Lung (tissue), 12 donors: ENCODE results near the gene GAB3. TPM values are rescaled to one million over a fixed set of nuclear protein-coding genes. Genes with fewer than 3 reads are reported as not detected.

Source experiments
- ATAC-seq: fragments of 200-7000 bp; cut with Tn5 transposase; one replicate; pipeline ENCODE4 v1.9.1; 2020; ENCODE audit warnings: moderate number of reproducible peaks; ENCODE audit not compliant: insufficient read depth, low FRiP score
- DNase-seq, 3 donors: peaks; one replicate each; pipeline ENCODE4 v3.0.0-alpha.2; 2013 to 2017
- H3K27ac ChIP-seq, 2 donors: one replicate each; pipeline ENCODE4 v1.5.1; 2013; ENCODE audit warnings: mild to moderate bottlenecking in 2 of 2, moderate library complexity in 2 of 2, control low read depth in 1 of 2, inconsistent platforms in 1 of 2, low read depth in 1 of 2, low read length in 1 of 2
- H3K27me3 ChIP-seq, 3 donors: one replicate each; pipeline ENCODE4 v1.5.1; 2013; ENCODE audit warnings: low read length in 2 of 3; ENCODE audit not compliant: control insufficient read depth in 3 of 3, insufficient read depth in 3 of 3
- H3K36me3 ChIP-seq, 4 donors: one replicate each; pipeline ENCODE4 v1.5.1; 2013; ENCODE audit warnings: low read length in 4 of 4, mild to moderate bottlenecking in 1 of 4, moderate library complexity in 1 of 4; ENCODE audit not compliant: control insufficient read depth in 4 of 4, insufficient read depth in 4 of 4
- H3K4me1 ChIP-seq, 5 donors: one replicate each; pipeline ENCODE4 v1.5.1; 2013; ENCODE audit warnings: low read length in 5 of 5, mild to moderate bottlenecking in 2 of 5, moderate library complexity in 1 of 5; ENCODE audit not compliant: control insufficient read depth in 5 of 5, insufficient read depth in 5 of 5
- H3K4me3 ChIP-seq: one replicate; pipeline ENCODE4 v1.5.1; 2013; ENCODE audit warnings: mild to moderate bottlenecking, control low read depth, moderate library complexity
- H3K9ac ChIP-seq, 2 donors: one replicate each; pipeline ENCODE4 v1.5.1; 2013; ENCODE audit warnings: low read length in 2 of 2, control low read depth in 1 of 2; ENCODE audit not compliant: insufficient read depth in 1 of 2
- H3K9me3 ChIP-seq, 4 donors: one replicate each; pipeline ENCODE4 v1.5.1; 2013; ENCODE audit warnings: low read length in 3 of 4, mild to moderate bottlenecking in 1 of 4, moderate library complexity in 1 of 4; ENCODE audit not compliant: control insufficient read depth in 4 of 4, insufficient read depth in 3 of 4
- CTCF ChIP-seq: IDR thresholded peaks from 2 replicates; pipeline ENCODE4 v1.5.1; 2012; ENCODE audit warnings: mild to moderate bottlenecking; ENCODE audit errors: control extremely low read depth, extremely low read depth
- WGBS, 2 donors: extraction: QIAGEN DNeasy Blood & Tissue Kit; methylation state at CpG; one replicate each; pipeline ENCODE4 v1.1.7; 2013; 5-methylcytosine and 5-hydroxymethylcytosine counted together
- polyA plus RNA-seq, 2 donors: library from polyadenylated mRNA; stranded (reverse); fragments of 200-250 nt; gene quantifications; one replicate each; pipeline ENCODE4 v1.2.1, GENCODE V29; 2013
- total RNA-seq, 2 donors: library from RNA; depleted of rRNA in 1 of 2; stranded (reverse); fragments of >200 nt in 1 of 2; gene quantifications; one replicate each; pipeline ENCODE4 v1.2.1, GENCODE V29; 2014 to 2021
- donor health status: control.
- donor health status: control.
- donor health status: Bipolar disorder and iron deficiency.
- donor health status: healthy.
- donor health status: DM: yes; HTN: yes; CAD: no.

GAB3 gene
- total and polyA plus RNA-seq, 4 donors, result 4.4 to 12.8 (median 10.2) TPM

- DNase-seq, result no peak
- no peaks in the 10 kb centered on the region for H3K27me3 ChIP-seq
- TF ChIP-seq CTCF, result no peak
- H3K36me3 ChIP-seq, result no peaks in the 10 kb centered on the region
- no peak overlapping the region for H3K9ac ChIP-seq
- H3K4me3 ChIP-seq, result no peak overlapping the region
- WGBS, 2 donors, result 12 to 48% methylated on average over 6 of the region's 6 CpGs
- no peak for ATAC-seq
- H3K9me3 ChIP-seq, result peaks cover 0 to 3% (median under 1%) of the 10 kb centered on the region in 4 donors
- peak overlapping the region in 1 of 2 donors; percentile 71 for H3K27ac ChIP-seq
- peaks cover 0 to 11% (median 0%) of the 10 kb centered on the region in 5 donors for H3K4me1 ChIP-seq
These were observed 31.7 kb downstream of the GAB3 start for GRCh38 chrX:154719132-154719675.

- no peak for DNase-seq
- H3K4me3 ChIP-seq, result no peak overlapping the region
- no peaks in the 10 kb centered on the region for H3K27me3 ChIP-seq
- TF ChIP-seq CTCF, result no peak
- ATAC-seq, result no peak
- no peak overlapping the region for H3K9ac ChIP-seq
- peaks cover 0 to 3% (median under 1%) of the 10 kb centered on the region in 4 donors for H3K9me3 ChIP-seq
- 39 to 44% methylated on average over 1 of the region's 1 CpG for WGBS, 2 donors
- H3K36me3 ChIP-seq, result no peaks in the 10 kb centered on the region
- peaks cover 0 to 14% (median 0%) of the 10 kb centered on the region in 5 donors for H3K4me1 ChIP-seq
- H3K27ac ChIP-seq, result peak overlapping the region in 1 of 2 donors; percentile 71
These were observed 32.3 kb downstream of the GAB3 start for GRCh38 chrX:154718616-154719015.

- Histone ChIP-seq H3K27ac (peak overlapping the region; percentile 3 to 20), H3K9me3 (peaks cover 0 to 3% (median under 1%) of the 10 kb centered on the region in 4 donors), H3K9ac (no peak overlapping the region), H3K27me3 (no peaks in the 10 kb centered on the region), H3K4me1 (peaks cover 0 to 14% (median 3%) of the 10 kb centered on the region in 5 donors), H3K36me3 (no peaks in the 10 kb centered on the region), H3K4me3 (no peak overlapping the region)
- WGBS, 2 donors, result 2 to 48% methylated on average over 7 of the region's 7 CpGs
- ATAC-seq (no peak), DNase-seq (no peak)
- no peak for TF ChIP-seq CTCF
These were observed 33.1 kb downstream of the GAB3 start for GRCh38 chrX:154717824-154718223.

GRCh38 chrX:154715825-154716224 lies 35.1 kb downstream of the GAB3 start:
- H3K27me3 ChIP-seq, result no peaks in the 10 kb centered on the region
- no peak overlapping the region for H3K9ac ChIP-seq
- peaks cover 0 to 6% (median 2%) of the 10 kb centered on the region in 4 donors for H3K36me3 ChIP-seq
- peaks cover 0 to 14% (median 5%) of the 10 kb centered on the region in 5 donors for H3K4me1 ChIP-seq
- H3K9me3 ChIP-seq, result no peaks in the 10 kb centered on the region
- 77 to 97% methylated on average over 5 of the region's 5 CpGs for WGBS, 2 donors
- TF ChIP-seq CTCF, result no peak
- H3K4me3 ChIP-seq, result no peak overlapping the region
- no peak overlapping the region for H3K27ac ChIP-seq
- ATAC-seq (no peak), DNase-seq (no peak)
